ENCODE measurements around the gene AGFG1.

Gene AGFG1, protein sequence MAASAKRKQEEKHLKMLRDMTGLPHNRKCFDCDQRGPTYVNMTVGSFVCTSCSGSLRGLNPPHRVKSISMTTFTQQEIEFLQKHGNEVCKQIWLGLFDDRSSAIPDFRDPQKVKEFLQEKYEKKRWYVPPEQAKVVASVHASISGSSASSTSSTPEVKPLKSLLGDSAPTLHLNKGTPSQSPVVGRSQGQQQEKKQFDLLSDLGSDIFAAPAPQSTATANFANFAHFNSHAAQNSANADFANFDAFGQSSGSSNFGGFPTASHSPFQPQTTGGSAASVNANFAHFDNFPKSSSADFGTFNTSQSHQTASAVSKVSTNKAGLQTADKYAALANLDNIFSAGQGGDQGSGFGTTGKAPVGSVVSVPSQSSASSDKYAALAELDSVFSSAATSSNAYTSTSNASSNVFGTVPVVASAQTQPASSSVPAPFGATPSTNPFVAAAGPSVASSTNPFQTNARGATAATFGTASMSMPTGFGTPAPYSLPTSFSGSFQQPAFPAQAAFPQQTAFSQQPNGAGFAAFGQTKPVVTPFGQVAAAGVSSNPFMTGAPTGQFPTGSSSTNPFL

DNA sequence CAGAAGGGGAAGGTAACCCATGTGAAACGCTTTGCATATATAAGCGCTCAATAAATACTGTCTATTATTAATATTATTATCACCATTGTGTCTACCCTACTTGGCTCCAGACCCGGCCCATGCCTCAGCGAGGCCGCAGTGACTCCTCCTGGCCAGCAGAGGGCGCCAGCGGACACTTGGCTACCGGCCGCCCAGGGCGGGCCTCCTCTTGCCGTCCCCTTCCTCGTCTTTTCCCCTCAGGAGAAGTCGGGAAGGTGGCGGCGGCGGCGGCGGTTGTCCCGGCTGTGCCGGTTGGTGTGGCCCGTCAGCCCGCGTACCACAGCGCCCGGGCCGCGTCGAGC, at the start of gene AGFG1:
TSS of gene AGFG1 (plus strand) at position 233 of the 341 bp plus-strand sequence. CDS start 266 bp downstream, outside the sequence.
- peak; percentile 88 for DNase-seq (ENCODE audit: low read depth)
- Histone ChIP-seq H3K4me1 (ENCODE audit: control insufficient read depth, insufficient read depth, low read length) (peaks cover 30% of the 10 kb centered on the region), H3K9me3 (ENCODE audit: control insufficient read depth, low read length) (no peaks in the 10 kb centered on the region), H3K27me3 (replicated peaks; ENCODE audit: control insufficient read depth, insufficient read depth, low read length) (no peaks in the 10 kb centered on the region), H3K36me3 (ENCODE audit: control insufficient read depth, insufficient read depth, low read length, severe bottlenecking) (no peaks in the 10 kb centered on the region), H3K4me3 (ENCODE audit: low read length) (peak within 1 kb of the TSS; percentile 88), H3K9ac (ENCODE audit: low read length) (peak within 1 kb of the TSS; percentile 89)

DNA sequence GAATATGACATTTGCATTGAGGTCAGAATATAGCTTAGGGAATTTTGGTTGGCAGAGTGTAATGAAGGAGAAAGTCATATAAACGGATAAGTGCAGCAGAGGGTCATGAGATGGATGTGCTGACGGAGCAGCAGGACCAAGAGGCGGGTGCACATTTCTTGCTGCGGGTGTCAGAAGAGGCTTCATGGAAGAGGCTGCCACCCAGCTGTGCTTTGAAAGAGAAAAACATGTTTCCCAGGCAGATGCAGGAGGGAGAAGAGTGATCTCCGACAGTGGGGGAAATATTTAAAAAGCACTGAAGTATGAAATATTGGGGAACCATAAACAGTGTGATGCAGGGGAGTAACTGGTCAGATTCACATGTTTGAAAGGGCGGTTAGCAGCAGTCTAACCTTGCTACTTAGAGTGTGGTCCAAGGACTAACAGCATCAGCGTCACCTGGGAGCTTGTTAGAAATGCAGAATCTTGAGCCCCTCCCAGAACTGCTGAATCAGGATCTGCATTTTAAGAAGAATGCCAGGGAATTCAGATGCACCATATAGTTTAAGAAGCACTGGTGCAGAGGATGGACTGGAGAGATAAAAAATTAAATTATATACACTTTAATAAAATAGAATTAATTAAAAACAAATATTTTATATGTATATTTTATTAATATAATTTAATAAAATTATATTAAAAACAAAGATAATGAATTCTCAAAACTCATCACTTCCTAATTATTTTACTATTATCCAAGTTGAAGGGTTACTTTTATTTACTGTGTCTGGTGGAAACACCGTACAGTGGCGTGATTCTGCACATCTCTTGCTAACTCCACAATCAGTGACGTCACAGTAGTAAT, 48.1 kb upstream of the AGFG1 start:
- Histone ChIP-seq H3K9ac (ENCODE audit: low read length) (no peak overlapping the region), H3K4me3 (ENCODE audit: low read length) (no peak overlapping the region), H3K27me3 (replicated peaks; ENCODE audit: control insufficient read depth, insufficient read depth, low read length) (no peaks in the 10 kb centered on the region), H3K36me3 (ENCODE audit: control insufficient read depth, insufficient read depth, low read length, severe bottlenecking) (no peaks in the 10 kb centered on the region), H3K4me1 (ENCODE audit: control insufficient read depth, insufficient read depth, low read length) (no peaks in the 10 kb centered on the region), H3K9me3 (ENCODE audit: control insufficient read depth, low read length) (no peaks in the 10 kb centered on the region)
- no peak for DNase-seq (ENCODE audit: low read depth)

DNA sequence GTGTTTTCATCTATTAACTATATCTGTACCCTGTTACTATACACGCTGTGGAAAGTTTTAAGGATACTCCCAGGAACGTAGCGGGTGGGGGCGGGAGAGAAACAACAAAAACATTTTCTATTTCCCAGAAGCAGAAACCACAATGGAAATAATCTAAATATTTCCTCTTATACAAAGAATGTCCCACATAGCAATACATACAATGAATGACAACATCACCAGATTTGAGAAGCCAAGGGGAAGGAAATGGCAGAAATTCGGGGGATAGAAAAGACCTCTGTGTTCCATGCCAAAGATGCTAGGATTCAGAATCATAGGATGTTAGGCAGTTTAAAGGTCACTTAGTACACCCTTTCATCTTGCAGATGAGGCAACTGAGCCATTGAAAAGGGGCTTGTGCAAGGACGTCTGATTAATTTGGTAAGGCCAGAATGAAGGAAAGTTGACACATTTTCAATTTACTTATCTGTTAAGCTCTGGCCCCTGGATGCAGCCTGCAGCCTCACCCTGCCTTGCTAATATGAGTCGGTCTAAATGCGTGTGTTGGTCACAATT, 43.1 kb upstream of the AGFG1 start:
- H3K9ac ChIP-seq (ENCODE audit: low read length), result no peak overlapping the region
- H3K4me1 ChIP-seq (ENCODE audit: control insufficient read depth, insufficient read depth, low read length), result peaks cover 5% of the 10 kb centered on the region
- no peak overlapping the region for H3K4me3 ChIP-seq (ENCODE audit: low read length)
- DNase-seq (ENCODE audit: low read depth), result no peak
- H3K36me3 ChIP-seq (ENCODE audit: control insufficient read depth, insufficient read depth, low read length, severe bottlenecking), result no peaks in the 10 kb centered on the region
- H3K9me3 ChIP-seq (ENCODE audit: control insufficient read depth, low read length), result peaks cover 11% of the 10 kb centered on the region
- no peaks in the 10 kb centered on the region for H3K27me3 ChIP-seq (replicated peaks; ENCODE audit: control insufficient read depth, insufficient read depth, low read length)

DNA sequence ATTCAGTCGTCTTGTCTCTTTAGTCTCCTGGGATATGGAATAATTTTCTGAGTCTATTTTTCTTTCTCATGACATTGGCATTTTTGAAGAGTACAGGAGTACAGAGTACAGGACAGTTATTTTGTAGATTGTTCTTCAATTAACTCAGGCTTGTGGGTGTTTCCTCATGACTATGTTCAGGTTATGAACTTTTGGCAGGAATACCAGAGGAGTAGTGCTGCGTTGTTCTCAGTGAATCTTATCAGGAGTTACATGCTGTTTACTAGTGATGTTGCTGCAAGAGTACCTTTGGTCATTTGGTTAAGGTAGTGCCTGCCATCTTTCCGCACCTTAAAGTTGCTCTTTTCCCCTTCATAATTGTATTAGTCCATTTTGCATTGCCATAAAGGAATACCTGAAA, 41.3 kb upstream of the AGFG1 start:
- Histone ChIP-seq H3K36me3 (ENCODE audit: control insufficient read depth, insufficient read depth, low read length, severe bottlenecking) (no peaks in the 10 kb centered on the region), H3K9me3 (ENCODE audit: control insufficient read depth, low read length) (peaks cover 11% of the 10 kb centered on the region), H3K9ac (ENCODE audit: low read length) (no peak overlapping the region), H3K4me3 (ENCODE audit: low read length) (no peak overlapping the region), H3K4me1 (ENCODE audit: control insufficient read depth, insufficient read depth, low read length) (peaks cover 5% of the 10 kb centered on the region), H3K27me3 (replicated peaks; ENCODE audit: control insufficient read depth, insufficient read depth, low read length) (no peaks in the 10 kb centered on the region)
- DNase-seq (ENCODE audit: low read depth), result no peak

DNA sequence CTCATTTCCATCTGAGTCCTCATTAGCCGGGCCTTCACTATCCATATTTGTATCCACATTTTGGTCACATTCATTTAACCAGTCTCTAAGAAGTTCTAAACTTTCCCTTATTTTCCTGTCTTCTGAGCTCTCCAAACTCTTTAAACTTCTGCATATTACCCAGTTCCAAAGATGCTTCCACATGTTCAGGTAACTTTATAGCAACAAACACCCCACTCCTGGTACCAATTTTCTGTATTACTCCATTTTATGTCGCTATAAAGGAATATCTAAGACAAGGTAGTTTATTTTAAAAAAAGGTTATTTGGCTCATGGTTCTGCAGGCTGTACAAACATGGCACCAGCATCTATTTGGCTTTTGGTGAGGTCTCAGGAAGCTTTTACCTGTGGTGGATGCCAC, 38.8 kb upstream of the AGFG1 start:
- Histone ChIP-seq H3K9me3 (ENCODE audit: control insufficient read depth, low read length) (peaks cover 11% of the 10 kb centered on the region), H3K4me1 (ENCODE audit: control insufficient read depth, insufficient read depth, low read length) (peaks cover 8% of the 10 kb centered on the region), H3K4me3 (ENCODE audit: low read length) (peak overlapping the region; percentile 30), H3K36me3 (ENCODE audit: control insufficient read depth, insufficient read depth, low read length, severe bottlenecking) (no peaks in the 10 kb centered on the region), H3K9ac (ENCODE audit: low read length) (no peak overlapping the region), H3K27me3 (replicated peaks; ENCODE audit: control insufficient read depth, insufficient read depth, low read length) (no peaks in the 10 kb centered on the region)
- DNase-seq (ENCODE audit: low read depth), result no peak

DNA sequence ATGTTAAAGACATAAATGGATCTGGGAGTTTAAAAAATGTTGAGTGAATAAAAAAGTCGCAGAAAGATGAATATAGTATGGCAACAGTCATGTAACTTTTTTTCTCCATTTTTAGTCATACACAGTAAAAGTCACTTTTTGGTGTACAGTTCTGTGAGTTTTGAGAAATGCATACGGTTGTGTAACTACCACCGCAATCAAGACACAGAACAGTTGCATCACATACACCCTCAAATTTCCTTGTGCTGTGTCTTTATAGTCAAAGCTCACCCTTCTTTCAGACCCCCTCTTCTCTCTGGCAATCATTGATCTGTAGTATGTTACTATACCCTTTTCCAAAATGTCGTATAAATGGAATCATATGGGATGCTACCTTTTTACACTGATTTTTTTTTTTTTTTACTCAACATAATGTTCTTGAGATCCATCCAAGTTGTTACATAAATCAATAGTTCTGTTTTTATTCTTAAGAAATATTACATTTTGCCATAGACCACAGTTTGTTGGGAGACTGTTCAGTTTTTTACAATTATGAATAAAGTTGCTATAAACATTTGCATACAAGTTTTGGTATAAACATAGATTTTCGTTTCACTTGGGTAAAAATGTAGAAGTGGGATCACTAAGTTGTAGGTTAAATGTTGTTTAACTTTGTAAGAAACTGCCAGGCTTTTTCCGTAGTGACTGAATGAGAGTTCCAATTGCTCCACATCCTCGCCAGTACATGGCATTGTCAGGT, 35.4 kb upstream of the AGFG1 start:
- no peaks in the 10 kb centered on the region for H3K36me3 ChIP-seq (ENCODE audit: control insufficient read depth, insufficient read depth, low read length, severe bottlenecking)
- peaks cover 4% of the 10 kb centered on the region for H3K4me1 ChIP-seq (ENCODE audit: control insufficient read depth, insufficient read depth, low read length)
- no peak for DNase-seq (ENCODE audit: low read depth)
- H3K9me3 ChIP-seq (ENCODE audit: control insufficient read depth, low read length), result peaks cover 11% of the 10 kb centered on the region
- H3K9ac ChIP-seq (ENCODE audit: low read length), result no peak overlapping the region
- H3K4me3 ChIP-seq (ENCODE audit: low read length), result no peak overlapping the region
- H3K27me3 ChIP-seq (replicated peaks; ENCODE audit: control insufficient read depth, insufficient read depth, low read length), result no peaks in the 10 kb centered on the region

DNA sequence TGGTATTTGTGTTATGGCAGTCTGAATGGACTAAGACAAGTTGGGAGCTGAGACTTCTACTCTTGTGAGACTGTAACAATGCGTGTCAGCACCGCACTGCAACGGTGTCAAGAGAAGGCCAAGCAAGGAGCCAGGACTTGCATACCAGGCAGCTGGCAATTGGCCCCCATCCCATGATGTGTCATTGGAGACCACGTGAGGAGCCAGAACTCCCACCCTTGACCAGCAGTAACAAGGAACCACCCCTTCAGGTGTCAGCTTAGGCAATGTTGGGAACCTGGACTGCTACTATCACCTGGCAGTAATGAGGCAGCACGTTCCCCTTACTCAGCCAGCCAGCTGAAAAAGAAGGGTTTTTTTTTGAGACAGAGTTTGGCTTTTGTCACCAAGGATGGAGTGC, 32.7 kb upstream of the AGFG1 start:
- Histone ChIP-seq H3K9me3 (ENCODE audit: control insufficient read depth, low read length) (no peaks in the 10 kb centered on the region), H3K4me3 (ENCODE audit: low read length) (no peak overlapping the region), H3K9ac (ENCODE audit: low read length) (no peak overlapping the region), H3K4me1 (ENCODE audit: control insufficient read depth, insufficient read depth, low read length) (peaks cover 4% of the 10 kb centered on the region), H3K27me3 (replicated peaks; ENCODE audit: control insufficient read depth, insufficient read depth, low read length) (no peaks in the 10 kb centered on the region), H3K36me3 (ENCODE audit: control insufficient read depth, insufficient read depth, low read length, severe bottlenecking) (no peaks in the 10 kb centered on the region)
- no peak for DNase-seq (ENCODE audit: low read depth)

DNA sequence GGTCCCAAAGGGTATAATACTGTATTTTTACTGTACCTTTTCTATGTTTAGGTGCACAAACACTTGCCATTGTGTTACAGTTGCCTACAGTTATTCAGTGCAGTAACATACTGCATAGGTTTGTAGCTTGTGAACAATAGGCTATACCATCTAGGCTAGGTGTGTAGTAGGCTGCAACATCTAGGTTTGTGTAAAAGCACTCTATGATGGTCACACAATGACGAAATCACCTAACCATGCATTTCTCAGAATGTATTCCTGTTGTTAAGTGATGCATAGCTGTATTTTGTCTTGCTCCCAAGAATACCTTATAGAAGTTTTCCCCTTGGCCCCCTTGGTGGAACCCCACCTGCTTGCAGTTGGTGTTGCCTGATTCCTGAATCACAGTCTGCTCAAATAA, 29.3 kb upstream of the AGFG1 start:
- Histone ChIP-seq H3K9me3 (ENCODE audit: control insufficient read depth, low read length) (no peaks in the 10 kb centered on the region), H3K9ac (ENCODE audit: low read length) (no peak overlapping the region), H3K4me3 (ENCODE audit: low read length) (no peak overlapping the region), H3K36me3 (ENCODE audit: control insufficient read depth, insufficient read depth, low read length, severe bottlenecking) (no peaks in the 10 kb centered on the region), H3K27me3 (replicated peaks; ENCODE audit: control insufficient read depth, insufficient read depth, low read length) (no peaks in the 10 kb centered on the region), H3K4me1 (ENCODE audit: control insufficient read depth, insufficient read depth, low read length) (no peaks in the 10 kb centered on the region)
- no peak for DNase-seq (ENCODE audit: low read depth)

DNA sequence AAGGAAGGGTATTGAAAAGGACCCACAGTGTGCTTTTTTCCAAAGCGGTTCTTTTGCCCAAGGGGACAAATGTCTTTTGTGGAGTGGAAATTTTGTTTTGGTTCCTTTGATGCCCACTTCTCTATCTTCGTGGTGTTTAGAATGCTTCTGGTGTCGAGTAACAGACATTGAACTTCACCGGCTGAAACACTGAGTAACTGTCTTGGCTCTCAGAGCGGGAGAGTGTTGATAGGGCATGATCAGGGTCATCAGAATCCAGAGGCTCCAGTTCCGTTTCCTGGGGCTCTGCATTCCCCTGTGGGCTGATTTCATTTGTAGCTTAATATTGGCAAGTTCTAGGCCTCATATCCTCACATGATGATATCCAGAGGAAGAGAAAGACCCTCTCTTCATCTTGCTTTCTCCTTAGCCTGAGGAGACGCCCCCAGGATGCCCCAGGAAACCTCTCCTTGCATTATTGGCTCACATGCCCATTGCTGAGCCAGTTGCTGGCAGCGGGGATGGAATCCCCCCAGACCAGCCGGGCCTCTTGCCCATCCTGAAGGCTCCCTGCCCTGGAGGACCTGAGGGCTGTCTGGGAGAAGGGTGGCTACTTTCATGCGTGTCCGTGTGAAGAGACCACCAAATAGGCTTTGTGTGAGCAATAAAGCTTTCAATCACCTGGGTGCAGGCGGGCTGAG, 27.9 kb upstream of the AGFG1 start:
- H3K4me1 ChIP-seq (ENCODE audit: control insufficient read depth, insufficient read depth, low read length), result no peaks in the 10 kb centered on the region
- no peak overlapping the region for H3K4me3 ChIP-seq (ENCODE audit: low read length)
- no peaks in the 10 kb centered on the region for H3K9me3 ChIP-seq (ENCODE audit: control insufficient read depth, low read length)
- peak; percentile 46 for DNase-seq (ENCODE audit: low read depth)
- H3K36me3 ChIP-seq (ENCODE audit: control insufficient read depth, insufficient read depth, low read length, severe bottlenecking), result no peaks in the 10 kb centered on the region
- H3K9ac ChIP-seq (ENCODE audit: low read length), result no peak overlapping the region
- no peaks in the 10 kb centered on the region for H3K27me3 ChIP-seq (replicated peaks; ENCODE audit: control insufficient read depth, insufficient read depth, low read length)

DNA sequence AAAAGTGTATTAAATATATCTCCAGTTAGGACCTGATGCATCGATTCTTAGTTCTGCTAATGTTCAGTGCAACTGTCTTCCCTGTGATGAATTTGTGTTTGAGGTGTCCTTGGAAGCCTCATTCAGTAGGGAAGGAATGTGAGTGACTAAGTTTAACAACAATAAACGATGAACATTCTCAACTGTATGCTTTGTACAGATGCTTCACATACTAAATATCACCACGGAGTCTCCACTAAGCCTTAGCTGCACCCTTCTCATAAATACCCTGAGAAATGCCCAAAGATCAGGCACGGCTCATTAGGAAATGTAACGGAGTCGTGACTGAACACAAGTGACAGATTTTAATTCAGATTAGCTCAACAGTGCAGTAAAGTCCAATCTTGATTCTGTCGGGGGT, 24.4 kb upstream of the AGFG1 start:
- Histone ChIP-seq H3K9me3 (ENCODE audit: control insufficient read depth, low read length) (no peaks in the 10 kb centered on the region), H3K4me3 (ENCODE audit: low read length) (no peak overlapping the region), H3K9ac (ENCODE audit: low read length) (no peak overlapping the region), H3K36me3 (ENCODE audit: control insufficient read depth, insufficient read depth, low read length, severe bottlenecking) (no peaks in the 10 kb centered on the region), H3K27me3 (replicated peaks; ENCODE audit: control insufficient read depth, insufficient read depth, low read length) (no peaks in the 10 kb centered on the region), H3K4me1 (ENCODE audit: control insufficient read depth, insufficient read depth, low read length) (peaks cover 18% of the 10 kb centered on the region)
- DNase-seq (ENCODE audit: low read depth), result peak; percentile 69

All from adipocyte (in vitro differentiated cells).